Transverse colon (tissue), 4 donors: ENCODE data around the gene LEPROT.

Experiments
- CTCF ChIP-seq, 5 experiments: fragments of 200-600 bp in 3 of 5; fragments of 450-650 bp in 2 of 5; sonication (generic) in 3 of 5; IDR thresholded peaks; 1 replicate in 2 of 5; 2 replicates in 3 of 5; pipeline ENCODE4 v1.5.1; 2016 to 2017; ENCODE audit warnings: antibody characterized with exemption in 5 of 5, inconsistent platforms in 3 of 5, mild to moderate bottlenecking in 2 of 5, moderate library complexity in 1 of 5
- POLR2A ChIP-seq: fragments of 450-650 bp; IDR thresholded peaks from one replicate; pipeline ENCODE4 v1.6.1; 2016; ENCODE audit warnings: antibody characterized with exemption, mild to moderate bottlenecking, moderate library complexity
- POLR2AphosphoS5 ChIP-seq, 3 donors: sonication (generic); formaldehyde crosslinking; IDR thresholded peaks; one replicate each; pipeline ENCODE4 v1.6.1; 2016; ENCODE audit warnings: antibody characterized with exemption in 3 of 3

GRCh38 chr1:65449214-65449823 lies 28.9 kb downstream of the LEPROT start:
- TF ChIP-seq CTCF (IDR thresholded peaks at IDR 0.05) = no peak
- TF ChIP-seq POLR2A = no peak
- no peak for TF ChIP-seq POLR2AphosphoS5 (IDR thresholded peaks at IDR 0.05)
